H9 (cell line): ENCODE data around the gene BCO1. TPM values are rescaled to one million over a fixed set of nuclear protein-coding genes. Genes with fewer than 3 reads are reported as not detected.

Experiments used
- DNase-seq: peaks from one replicate; pipeline ENCODE4 v3.0.0-alpha.2; 2017
- H2AFZ ChIP-seq: one replicate; pipeline ENCODE4 v1.6.1; 2013; ENCODE audit warnings: mild to moderate bottlenecking, low read length, control low read depth, moderate library complexity
- H2AK5ac ChIP-seq: 2 replicates; pipeline ENCODE4 v1.6.1; 2013; ENCODE audit warnings: low read length, control low read depth, mixed read lengths; ENCODE audit not compliant: insufficient read length
- H2BK120ac ChIP-seq: one replicate; pipeline ENCODE4 v1.6.1; 2013; ENCODE audit warnings: low read depth, mild to moderate bottlenecking, low read length, control low read depth, inconsistent platforms; ENCODE audit not compliant: poor library complexity, severe bottlenecking
- H2BK12ac ChIP-seq: 2 replicates; pipeline ENCODE4 v1.6.1; 2013; ENCODE audit warnings: low read length, control low read depth, mixed read lengths, low read depth; ENCODE audit not compliant: insufficient read length
- H2BK15ac ChIP-seq: 2 replicates; pipeline ENCODE4 v1.6.1; 2013; ENCODE audit warnings: low read depth, low read length, control low read depth
- H2BK20ac ChIP-seq: one replicate; pipeline ENCODE4 v1.6.1; 2013; ENCODE audit warnings: low read depth, mild to moderate bottlenecking, low read length, control low read depth, inconsistent platforms; ENCODE audit not compliant: poor library complexity, severe bottlenecking
- H2BK5ac ChIP-seq: 2 replicates; pipeline ENCODE4 v1.6.1; 2013; ENCODE audit warnings: low read length, control low read depth, mixed read lengths; ENCODE audit not compliant: insufficient read length
- H3K14ac ChIP-seq: 2 replicates; pipeline ENCODE4 v1.6.1; 2013; ENCODE audit warnings: low read length, control low read depth; ENCODE audit not compliant: insufficient read depth
- H3K18ac ChIP-seq: 2 replicates; pipeline ENCODE4 v1.6.1; 2013; ENCODE audit warnings: low read depth, mild to moderate bottlenecking, mixed read lengths, low read length, control low read depth; ENCODE audit not compliant: insufficient read length
- H3K23ac ChIP-seq: 2 replicates; pipeline ENCODE4 v1.6.1; 2013; ENCODE audit warnings: low read length, control low read depth, mixed read lengths, low read depth; ENCODE audit not compliant: insufficient read length
- H3K23me2 ChIP-seq: 2 replicates; pipeline ENCODE4 v1.6.1; 2013; ENCODE audit warnings: low read depth, mild to moderate bottlenecking, mixed read lengths, low read length, control low read depth; ENCODE audit not compliant: insufficient read length, poor library complexity, severe bottlenecking
- H3K27ac ChIP-seq: 2 replicates; pipeline ENCODE4 v1.5.1; 2013; ENCODE audit warnings: low read length, control low read depth, mixed read lengths, low read depth; ENCODE audit not compliant: insufficient read length
- H3K27me3 ChIP-seq: 2 replicates; pipeline ENCODE4 v1.6.1; 2013; ENCODE audit warnings: low read length, control low read depth, inconsistent platforms; ENCODE audit not compliant: insufficient read depth
- H3K4ac ChIP-seq: 2 replicates; pipeline ENCODE4 v1.6.1; 2013; ENCODE audit warnings: low read depth, mild to moderate bottlenecking, control low read depth, inconsistent platforms, low read length, moderate library complexity
- H3K4me1 ChIP-seq: 2 replicates; pipeline ENCODE4 v1.6.1; 2013; ENCODE audit warnings: low read length, control low read depth, inconsistent platforms; ENCODE audit not compliant: insufficient read depth
- H3K4me2 ChIP-seq: 2 replicates; pipeline ENCODE4 v1.6.1; 2013; ENCODE audit warnings: low read length, control low read depth, mixed read lengths; ENCODE audit not compliant: insufficient read length, insufficient read depth
- H3K56ac ChIP-seq: 2 replicates; pipeline ENCODE4 v1.6.1; 2013; ENCODE audit warnings: low read depth, mild to moderate bottlenecking, mixed read lengths, low read length, control low read depth; ENCODE audit not compliant: insufficient read length
- H3K79me1 ChIP-seq: 2 replicates; pipeline ENCODE4 v1.6.1; 2013; ENCODE audit warnings: low read depth, mild to moderate bottlenecking, moderate library complexity, low read length, control low read depth, inconsistent platforms; ENCODE audit not compliant: insufficient read depth, poor library complexity, severe bottlenecking
- H3K79me2 ChIP-seq: 2 replicates; pipeline ENCODE4 v1.6.1; 2013; ENCODE audit warnings: low read length, control low read depth, inconsistent platforms; ENCODE audit not compliant: insufficient read depth
- H3K9ac ChIP-seq: 2 replicates; pipeline ENCODE4 v1.6.1; 2013; ENCODE audit warnings: low read length, control low read depth, mixed read lengths; ENCODE audit not compliant: insufficient read length; ENCODE audit errors: extremely low read depth
- H3K9me3 ChIP-seq: one replicate; pipeline ENCODE4 v1.6.1; 2013; ENCODE audit warnings: low read depth, low read length, inconsistent platforms; ENCODE audit not compliant: control insufficient read depth
- H3T11ph ChIP-seq: one replicate; pipeline ENCODE4 v1.6.1; 2013; ENCODE audit warnings: mild to moderate bottlenecking, low read length, control low read depth, inconsistent platforms
- H4K20me1 ChIP-seq: one replicate; pipeline ENCODE4 v1.6.1; 2013; ENCODE audit not compliant: control insufficient read depth, insufficient read length, insufficient read depth
- H4K5ac ChIP-seq: 2 replicates; pipeline ENCODE4 v1.6.1; 2013; ENCODE audit warnings: low read depth, mild to moderate bottlenecking, mixed read lengths, low read length, control low read depth; ENCODE audit not compliant: insufficient read length
- H4K8ac ChIP-seq: replicated peaks from 2 replicates; pipeline ENCODE4 v1.6.1; 2013; ENCODE audit warnings: low read length, control low read depth, mixed read lengths, low read depth; ENCODE audit not compliant: insufficient read length
- H4K91ac ChIP-seq: 2 replicates; pipeline ENCODE4 v1.6.1; 2013; ENCODE audit warnings: low read depth, mild to moderate bottlenecking, moderate library complexity, mixed read lengths, low read length, control low read depth; ENCODE audit not compliant: insufficient read length
- H3K27ac Mint-ChIP-seq, 3 experiments: 2 replicates in 2 of 3; 3 replicates in 1 of 3; pipeline ENCODE4 v1.8.0; 2020 to 2021; ENCODE audit warnings: mixed read lengths in 3 of 3, mild to moderate bottlenecking in 1 of 3, moderate library complexity in 1 of 3
- H3K27me3 Mint-ChIP-seq: 2 replicates; pipeline ENCODE4 v1.8.0; 2021; ENCODE audit warnings: low read depth, mild to moderate bottlenecking, moderate library complexity, mixed read lengths
- H3K36me3 Mint-ChIP-seq, 3 experiments: 2 replicates in 2 of 3; 3 replicates in 1 of 3; pipeline ENCODE4 v1.8.0; 2020 to 2021; ENCODE audit warnings: low read depth in 3 of 3, mixed read lengths in 3 of 3; ENCODE audit not compliant: insufficient read depth in 1 of 3
- H3K4me1 Mint-ChIP-seq, 2 experiments: 2 replicates each; pipeline ENCODE4 v1.8.0; 2020; ENCODE audit warnings: mixed read lengths in 2 of 2
- H3K4me3 Mint-ChIP-seq, 2 experiments: 2 replicates in 1 of 2; 3 replicates in 1 of 2; pipeline ENCODE4 v1.8.0; 2020 to 2021; ENCODE audit warnings: mild to moderate bottlenecking in 2 of 2, mixed read lengths in 2 of 2, moderate library complexity in 1 of 2
- H3K9me3 Mint-ChIP-seq, 2 experiments: 2 replicates in 1 of 2; 3 replicates in 1 of 2; pipeline ENCODE4 v1.8.0; 2020; ENCODE audit warnings: mild to moderate bottlenecking in 2 of 2, mixed read lengths in 2 of 2, moderate library complexity in 1 of 2
- CTCF ChIP-seq: fragments of 200-600 bp; sonication (generic); conservative IDR thresholded peaks from 3 replicates; pipeline ENCODE4 v1.8.0; 2021; ENCODE audit warnings: antibody characterized with exemption, mild to moderate bottlenecking
- WGBS: extraction: QIAGEN DNeasy Blood & Tissue Kit; methylation state at CpG from one replicate; pipeline ENCODE4 v1.1.7; 2013; ENCODE audit warnings: missing lambda C conversion rate, low lambda C conversion rate, mixed read lengths; ENCODE audit not compliant: insufficient read length; ENCODE audit errors: extremely low coverage; 5-methylcytosine and 5-hydroxymethylcytosine counted together
- total RNA-seq: library from RNA; stranded (reverse); gene quantifications from 2 replicates; pipeline ENCODE4 v1.2.1, GENCODE V29; 2021

Gene BCO1
- total RNA-seq, 1 experiment from 2014 or later = not detected

DNA sequence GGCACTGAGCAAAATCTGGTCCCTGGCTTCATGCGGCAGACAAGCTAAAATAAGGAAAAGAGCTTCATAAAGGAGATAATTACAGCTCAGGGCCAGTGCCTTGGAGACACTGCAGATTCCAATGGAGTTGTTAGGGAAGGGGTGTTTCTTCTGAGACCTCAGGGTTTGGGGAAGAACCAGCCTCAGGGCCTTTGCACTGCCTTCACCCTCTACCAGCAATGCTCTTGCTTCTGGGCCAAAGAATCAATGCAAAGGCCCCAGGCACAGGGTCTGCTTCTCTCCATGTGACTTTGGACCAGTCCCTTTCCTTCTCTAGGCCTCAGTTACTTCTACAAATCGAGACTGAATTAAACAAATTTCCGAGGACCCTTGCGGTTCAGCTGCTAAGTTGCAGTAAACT is 40.0 kb downstream of the BCO1 start:
- Histone ChIP-seq H3K4ac (no peak overlapping the region), H2BK15ac (no peak overlapping the region), H4K8ac (no peak overlapping the region), H2BK120ac (no peak overlapping the region), H3K79me1 (no peaks in the 10 kb centered on the region), H3K9me3 (no peaks in the 10 kb centered on the region), H2BK20ac (no peak overlapping the region), H4K91ac (no peak overlapping the region), H2AFZ (no peak overlapping the region), H3K79me2 (no peaks in the 10 kb centered on the region), H3K23ac (no peak overlapping the region), H3K14ac (no peak overlapping the region), H3K4me2 (no peak overlapping the region), H3K27me3 (no peaks in the 10 kb centered on the region), H3K4me1 (no peaks in the 10 kb centered on the region), H2BK5ac (no peak overlapping the region), H3K27ac (no peak overlapping the region), H4K20me1 (no peaks in the 10 kb centered on the region), H2AK5ac (no peak overlapping the region), H3T11ph (no peak overlapping the region), H3K9ac (no peak overlapping the region), H2BK12ac (no peak overlapping the region), H3K18ac (no peak overlapping the region), H3K56ac (no peak overlapping the region), H4K5ac (no peak overlapping the region), H3K23me2 (no peaks in the 10 kb centered on the region)
- Mint-ChIP-seq H3K4me3 (no peak overlapping the region), H3K36me3 (no peaks in the 10 kb centered on the region), H3K4me1 (no peaks in the 10 kb centered on the region), H3K27ac (no peak overlapping the region), H3K27me3 (no peaks in the 10 kb centered on the region), H3K9me3 (no peaks in the 10 kb centered on the region)
- no peak for TF ChIP-seq CTCF
- no peak for DNase-seq
- WGBS = no CpG with 5 or more reads among the region's 4 CpGs
